Natural killer cell (primary cell): ENCODE results near the gene LPIN1. TPM values are rescaled to one million over a fixed set of nuclear protein-coding genes. Genes with fewer than 3 reads are reported as not detected.

Source experiments
- ATAC-seq, 3 donors: fragments of 150-1000 bp in 2 of 3; fragments of 200-7000 bp in 1 of 3; cut with Tn5 transposase; 1 replicate in 1 of 3; 2 replicates in 2 of 3; pipeline ENCODE4 v1.10.0; 2021; ENCODE audit warnings: mild to moderate bottlenecking in 2 of 3, moderate library complexity in 2 of 3
- DNase-seq, 2 donors: peaks; one replicate each; pipeline versions ENCODE4 v3.0.0 to v3.0.0-alpha.2; 2013 to 2021; ENCODE audit warnings: mixed read lengths in 1 of 2
- H3K27ac ChIP-seq: one replicate; pipeline ENCODE4 v1.5.1; 2013; ENCODE audit warnings: mild to moderate bottlenecking, low read length
- H3K27me3 ChIP-seq: one replicate; pipeline ENCODE4 v1.6.1; 2013; ENCODE audit warnings: low read length; ENCODE audit not compliant: control insufficient read depth, insufficient read depth
- H3K36me3 ChIP-seq: one replicate; pipeline ENCODE4 v1.6.1; 2013; ENCODE audit warnings: low read length; ENCODE audit not compliant: control insufficient read depth, insufficient read depth
- H3K4me1 ChIP-seq: one replicate; pipeline ENCODE4 v1.6.1; 2013; ENCODE audit warnings: low read length; ENCODE audit not compliant: control insufficient read depth, insufficient read depth
- H3K4me3 ChIP-seq: one replicate; pipeline ENCODE4 v1.5.1; 2013; ENCODE audit warnings: low read length
- H3K9me3 ChIP-seq: one replicate; pipeline ENCODE4 v1.6.1; 2013; ENCODE audit warnings: low read length; ENCODE audit not compliant: control insufficient read depth, insufficient read depth
- H3K27ac Mint-ChIP-seq, 2 donors: one replicate each; pipeline ENCODE4 v1.8.0; 2022; ENCODE audit warnings: mild to moderate bottlenecking in 2 of 2, mixed read lengths in 2 of 2, moderate library complexity in 1 of 2
- H3K27me3 Mint-ChIP-seq, 2 donors: one replicate each; pipeline ENCODE4 v1.8.0; 2022; ENCODE audit warnings: low read depth in 2 of 2, mixed read lengths in 2 of 2
- H3K36me3 Mint-ChIP-seq: one replicate; pipeline ENCODE4 v1.8.0; 2022; ENCODE audit warnings: mixed read lengths
- H3K4me1 Mint-ChIP-seq, 2 donors: one replicate each; pipeline ENCODE4 v1.8.0; 2022; ENCODE audit warnings: mixed read lengths in 2 of 2
- H3K4me3 Mint-ChIP-seq: one replicate; pipeline ENCODE4 v1.8.0; 2022; ENCODE audit warnings: mild to moderate bottlenecking, moderate library complexity, mixed read lengths
- H3K9me3 Mint-ChIP-seq, 2 donors: one replicate each; pipeline ENCODE4 v1.8.0; 2022; ENCODE audit warnings: mixed read lengths in 2 of 2
- CTCF ChIP-seq: fragments of 200-600 bp; IDR thresholded peaks from one replicate; pipeline ENCODE4 v1.8.0; 2022; ENCODE audit warnings: antibody characterized with exemption
- WGBS: methylation state at CpG from one replicate; pipeline ENCODE4 v1.1.7; 2013; ENCODE audit warnings: missing lambda C conversion rate; ENCODE audit not compliant: insufficient coverage; 5-methylcytosine and 5-hydroxymethylcytosine counted together
- intact Hi-C: fragments of 100-400 bp; cut with micrococcal nuclease; formaldehyde crosslinking; loops from one replicate; pipeline ENCODE4 v1.14.2; 2022
- total RNA-seq, 4 donors: library from RNA; stranded (reverse); fragments of 120-200 nt in 1 of 4; gene quantifications; one replicate each; pipeline versions ENCODE4 v1.2.3 to v1.2.4, GENCODE V29; 2013 to 2022

Gene LPIN1
- total RNA-seq, 3 donors from 2014 or later (not counting 1 experiment from before 2014, with no cell fraction given): 95.0 to 122 (median 118) TPM

GRCh38 chr2:11777886-11778415 lies 31.5 kb downstream of the LPIN1 start:
- H3K27ac Mint-ChIP-seq: peak overlapping the region; percentile 79 to 84
- TF ChIP-seq CTCF: no peak
- Histone ChIP-seq H3K27ac (peak overlapping the region; percentile 23), H3K36me3 (peaks cover 53% of the 10 kb centered on the region), H3K9me3 (no peaks in the 10 kb centered on the region), H3K27me3 (no peaks in the 10 kb centered on the region), H3K4me3 (no peak overlapping the region), H3K4me1 (peaks cover 34% of the 10 kb centered on the region)
- 95% methylated on average over 13 of the region's 13 CpGs for WGBS
- H3K4me3 Mint-ChIP-seq: peak overlapping the region; percentile 82
- ATAC-seq (no peak), DNase-seq (no peak)
- H3K4me1 Mint-ChIP-seq: peaks cover 46 to 49% of the 10 kb centered on the region in 2 donors
- H3K36me3 Mint-ChIP-seq: peaks cover 37% of the 10 kb centered on the region
- H3K27me3 Mint-ChIP-seq: no peaks in the 10 kb centered on the region
- H3K9me3 Mint-ChIP-seq: no peaks in the 10 kb centered on the region
- intact Hi-C loops: loop anchor here (1.0 kb wide), 2 partner anchors 28 to 300 kb away; no protein-coding TSS in a partner anchor

- H3K36me3 ChIP-seq: peaks cover 55% of the 10 kb centered on the region
Observed at GRCh38 chr2:11778416-11778815, 32.0 kb downstream of the LPIN1 start.

GRCh38 chr2:11778923-11779757 lies 32.7 kb downstream of the LPIN1 start:
- intact Hi-C loops: loop anchor here (1.0 kb wide), 4 partner anchors 41 to 301 kb away; no protein-coding TSS in a partner anchor
- ATAC-seq (peak; percentile 86 to 91 (median 86)), DNase-seq (peak; percentile 83 to 93)
- Histone ChIP-seq H3K4me1 (peaks cover 34% of the 10 kb centered on the region), H3K36me3 (peaks cover 49% of the 10 kb centered on the region), H3K27ac (no peak overlapping the region), H3K9me3 (no peaks in the 10 kb centered on the region), H3K4me3 (no peak overlapping the region), H3K27me3 (no peaks in the 10 kb centered on the region)
- H3K9me3 Mint-ChIP-seq: no peaks in the 10 kb centered on the region
- peak overlapping the region; percentile 79 to 84 for H3K27ac Mint-ChIP-seq
- WGBS: 28% methylated on average over 19 of the region's 23 CpGs
- H3K36me3 Mint-ChIP-seq: peaks cover 29% of the 10 kb centered on the region
- H3K27me3 Mint-ChIP-seq: no peaks in the 10 kb centered on the region
- H3K4me3 Mint-ChIP-seq: peak overlapping the region; percentile 82
- H3K4me1 Mint-ChIP-seq: peaks cover 44 to 45% of the 10 kb centered on the region in 2 donors
- peak; percentile 99 for TF ChIP-seq CTCF

More at GRCh38 chr2:11778416-11778815, 32.0 kb downstream of the LPIN1 start:
- ATAC-seq (no peak), DNase-seq (peak in 1 of 2 donors; percentile 51)
- Histone ChIP-seq H3K9me3 (no peaks in the 10 kb centered on the region), H3K27me3 (no peaks in the 10 kb centered on the region), H3K4me3 (no peak overlapping the region), H3K4me1 (peaks cover 34% of the 10 kb centered on the region), H3K27ac (peak overlapping the region; percentile 23)
- Mint-ChIP-seq H3K9me3 (no peaks in the 10 kb centered on the region), H3K4me3 (peak overlapping the region; percentile 82), H3K27me3 (no peaks in the 10 kb centered on the region), H3K27ac (peak overlapping the region; percentile 79 to 84), H3K36me3 (peaks cover 37% of the 10 kb centered on the region), H3K4me1 (peaks cover 46 to 49% of the 10 kb centered on the region in 2 donors)
- no peak for TF ChIP-seq CTCF
- intact Hi-C loops: loop anchor here (1.0 kb wide), 1 partner anchor 300 kb away; no protein-coding TSS in a partner anchor
- WGBS: 25% methylated on average over 4 of the region's 4 CpGs
